GM19324 (cell line): ENCODE results near the gene MYCBPAP.
"Not testable (repeated sequence)": the region's sequence is repeated elsewhere in the genome, so short reads cannot be mapped to it uniquely, and the experiment has no call there.

ENCODE experiments used
- ATAC-seq: cut with Tn5 transposase; IDR thresholded peaks from one replicate; pipeline ENCODE4 v1.9.1; 2021; ENCODE audit warnings: mild to moderate bottlenecking, moderate library complexity; ENCODE audit not compliant: unreplicated experiment, low FRiP score

Gene MYCBPAP

GRCh38 chr17:50470426-50470825 lies 37.8 kb upstream of the MYCBPAP start:
- no peak for ATAC-seq

GRCh38 chr17:50471009-50471905 lies 37.0 kb upstream of the MYCBPAP start:
- no peak for ATAC-seq

- ATAC-seq, result no peak
These were observed 36.0 kb upstream of the MYCBPAP start for GRCh38 chr17:50472286-50472685.

- ATAC-seq, result not testable (repeated sequence)
These were observed 35.5 kb upstream of the MYCBPAP start for GRCh38 chr17:50472761-50473161.

GRCh38 chr17:50473901-50474300 lies 34.3 kb upstream of the MYCBPAP start:
- ATAC-seq, result no peak

- ATAC-seq, result no peak
These were observed 33.7 kb upstream of the MYCBPAP start for GRCh38 chr17:50474523-50474922.

GRCh38 chr17:50475362-50475761 lies 32.9 kb upstream of the MYCBPAP start:
- no peak for ATAC-seq

GRCh38 chr17:50475775-50476544 lies 32.3 kb upstream of the MYCBPAP start:
- not testable (repeated sequence) for ATAC-seq

GRCh38 chr17:50476545-50477315 lies 31.5 kb upstream of the MYCBPAP start:
- ATAC-seq, result no peak

GRCh38 chr17:50477976-50478375 lies 30.3 kb upstream of the MYCBPAP start:
- ATAC-seq, result no peak

- peak; percentile 89 for ATAC-seq
These were observed 29.6 kb upstream of the MYCBPAP start, which contains the start of gene RSAD1 for GRCh38 chr17:50478391-50479381. Gene RSAD1, plus strand, starts transcription at chr17:50478860. Its CDS starts 25 bp downstream, at chr17:50478885.

GRCh38 chr17:50479522-50480141 lies 28.6 kb upstream of the MYCBPAP start:
- ATAC-seq, result no peak

- no peak for ATAC-seq
These were observed 28.0 kb upstream of the MYCBPAP start for GRCh38 chr17:50480142-50480764.

- ATAC-seq, result no peak
These were observed 27.3 kb upstream of the MYCBPAP start for GRCh38 chr17:50480854-50481490.

GRCh38 chr17:50481648-50482047 lies 26.6 kb upstream of the MYCBPAP start:
- ATAC-seq, result no peak

GRCh38 chr17:50482110-50482509 lies 26.1 kb upstream of the MYCBPAP start:
- ATAC-seq, result no peak

GRCh38 chr17:50482516-50482915 lies 25.7 kb upstream of the MYCBPAP start:
- ATAC-seq, result no peak

GRCh38 chr17:50483266-50483665 lies 25.0 kb upstream of the MYCBPAP start:
- ATAC-seq, result no peak
